Gastrocnemius medialis (tissue), 4 donors: Measurements from ENCODE around the gene RFXAP. TPM values are rescaled to one million over a fixed set of nuclear protein-coding genes. Genes with fewer than 3 reads are reported as not detected.

Source experiments
- ATAC-seq, 2 donors: fragments of 150-250 bp; one replicate each; pipeline ENCODE4 v1.9.1; 2016
- DNase-seq, 2 donors: peaks; one replicate each; pipeline ENCODE4 v3.0.0-alpha.2; 2019
- H3K27ac ChIP-seq, 4 donors: fragments of 200-600 bp; sonication (generic); 1 replicate in 1 of 4; 2 replicates in 3 of 4; pipeline ENCODE4 v1.5.1; 2016 to 2018; ENCODE audit warnings: mild to moderate bottlenecking in 2 of 4, moderate library complexity in 1 of 4
- H3K27me3 ChIP-seq, 3 donors: fragments of 200-600 bp; sonication (generic) in 2 of 3; 1 replicate in 1 of 3; 2 replicates in 2 of 3; pipeline versions ENCODE4 v1.5.1 to v1.6.0; 2016 to 2019; ENCODE audit warnings: mild to moderate bottlenecking in 1 of 3, moderate library complexity in 1 of 3
- H3K36me3 ChIP-seq, 2 donors: fragments of 200-600 bp; sonication (generic) in 1 of 2; one replicate each; pipeline ENCODE4 v1.5.1; 2017 to 2018
- H3K4me1 ChIP-seq, 2 donors: fragments of 200-600 bp; sonication (generic) in 1 of 2; one replicate each; pipeline ENCODE4 v1.5.1; 2016 to 2017; ENCODE audit warnings: mild to moderate bottlenecking in 2 of 2
- H3K4me3 ChIP-seq, 4 donors: fragments of 200-600 bp; sonication (generic) in 3 of 4; 1 replicate in 1 of 4; 2 replicates in 3 of 4; pipeline ENCODE4 v1.5.1; 2016 to 2019; ENCODE audit warnings: mild to moderate bottlenecking in 2 of 4
- H3K9me3 ChIP-seq, 3 donors: fragments of 200-600 bp; sonication (generic) in 2 of 3; 1 replicate in 1 of 3; 2 replicates in 2 of 3; pipeline ENCODE4 v1.5.1; 2016 to 2019
- POLR2A ChIP-seq, 2 donors: fragments of 450-650 bp; IDR thresholded peaks; one replicate each; pipeline ENCODE4 v1.6.1; 2017; ENCODE audit warnings: antibody characterized with exemption in 2 of 2, mild to moderate bottlenecking in 2 of 2, moderate library complexity in 2 of 2
- in situ Hi-C, 4 donors: fragments of 200-750 bp; cut with MboI; loops; one replicate each; pipeline versions ENCODE4 v1.15.0 to v1.8.0; 2017; ENCODE audit warnings: low sequenced_read_pairs in 4 of 4
- intact Hi-C: fragments of 100-400 bp; cut with DNase I; formaldehyde crosslinking; loops from one replicate; pipeline ENCODE4 v1.15.1; 2023; ENCODE audit warnings: low total_unique reads
- total RNA-seq, 4 donors: library from RNA; depleted of rRNA; stranded (reverse); fragments of >200 nt; gene quantifications; one replicate each; pipeline versions ENCODE4 v1.1.0 to v1.2.3, GENCODE V29; 2016
- TF ChIP-seq, protein P1 (sequence below), 5 experiments: fragments of 450-650 bp in 3 of 5; fragments of 200-600 bp in 2 of 5; sonication (generic) in 2 of 5; IDR thresholded peaks in 4 of 5; conservative IDR thresholded peaks in 1 of 5; 1 replicate in 4 of 5; 2 replicates in 1 of 5; pipeline ENCODE4 v1.5.1; 2016 to 2019; ENCODE audit warnings: antibody characterized with exemption in 5 of 5, mild to moderate bottlenecking in 3 of 5, moderate library complexity in 3 of 5

The RFXAP gene, protein sequence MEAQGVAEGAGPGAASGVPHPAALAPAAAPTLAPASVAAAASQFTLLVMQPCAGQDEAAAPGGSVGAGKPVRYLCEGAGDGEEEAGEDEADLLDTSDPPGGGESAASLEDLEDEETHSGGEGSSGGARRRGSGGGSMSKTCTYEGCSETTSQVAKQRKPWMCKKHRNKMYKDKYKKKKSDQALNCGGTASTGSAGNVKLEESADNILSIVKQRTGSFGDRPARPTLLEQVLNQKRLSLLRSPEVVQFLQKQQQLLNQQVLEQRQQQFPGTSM
- total RNA-seq, result 1 to 10 TPM in 3 of 4 donors, under 1 TPM in 1; 0.71 to 3.0 (median 2.2) TPM

DNA sequence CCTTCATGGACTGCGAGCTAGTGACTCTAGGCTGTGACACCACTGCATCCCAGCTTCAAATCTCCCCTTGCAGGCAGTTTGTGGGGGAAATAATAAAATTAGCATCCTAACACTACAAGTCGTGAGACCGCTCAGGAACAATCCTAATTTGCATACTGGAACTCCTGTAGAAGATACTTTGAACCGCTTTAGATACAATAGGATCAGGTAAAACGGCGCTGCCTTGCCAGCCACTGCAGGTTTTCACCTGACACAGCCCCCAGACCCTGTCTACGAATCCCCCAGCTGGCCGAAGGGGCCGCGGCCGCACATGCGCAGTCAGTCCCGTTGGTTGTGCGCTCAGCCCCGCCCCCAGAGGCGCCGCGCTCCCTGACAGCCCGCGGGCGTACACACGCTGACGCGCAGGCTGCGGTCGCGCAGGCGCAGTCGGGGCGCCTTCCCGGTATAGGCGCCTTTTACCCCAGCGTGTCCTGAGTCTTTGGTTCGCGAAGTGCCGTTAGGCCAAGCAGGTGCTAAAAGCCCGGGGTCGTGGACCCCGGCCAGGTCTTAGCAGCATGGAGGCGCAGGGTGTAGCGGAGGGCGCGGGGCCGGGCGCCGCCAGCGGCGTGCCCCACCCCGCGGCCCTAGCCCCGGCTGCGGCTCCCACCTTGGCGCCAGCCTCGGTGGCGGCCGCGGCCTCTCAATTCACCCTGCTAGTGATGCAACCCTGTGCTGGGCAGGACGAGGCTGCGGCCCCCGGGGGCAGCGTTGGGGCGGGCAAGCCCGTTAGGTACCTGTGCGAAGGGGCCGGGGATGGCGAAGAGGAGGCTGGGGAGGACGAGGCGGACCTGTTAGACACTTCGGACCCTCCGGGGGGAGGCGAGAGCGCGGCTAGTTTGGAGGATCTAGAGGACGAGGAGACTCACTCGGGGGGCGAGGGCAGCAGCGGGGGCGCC, at the start of gene RFXAP:
TSS of gene RFXAP (plus strand) at position 419 of the 935 bp plus-strand sequence. CDS start at position 555, 136 bp downstream.
- ATAC-seq, result peak; percentile 94 to 95
- no peaks in the 10 kb centered on the region for H3K9me3 ChIP-seq
- H3K4me1 ChIP-seq, result peaks cover 10 to 16% of the 10 kb centered on the region in 2 donors
- peak; percentile 76 to 85 for DNase-seq
- TF ChIP-seq POLR2A (IDR thresholded peaks at IDR 0.05), result peak; percentile 50 to 52
- TF ChIP-seq, protein P1, sequence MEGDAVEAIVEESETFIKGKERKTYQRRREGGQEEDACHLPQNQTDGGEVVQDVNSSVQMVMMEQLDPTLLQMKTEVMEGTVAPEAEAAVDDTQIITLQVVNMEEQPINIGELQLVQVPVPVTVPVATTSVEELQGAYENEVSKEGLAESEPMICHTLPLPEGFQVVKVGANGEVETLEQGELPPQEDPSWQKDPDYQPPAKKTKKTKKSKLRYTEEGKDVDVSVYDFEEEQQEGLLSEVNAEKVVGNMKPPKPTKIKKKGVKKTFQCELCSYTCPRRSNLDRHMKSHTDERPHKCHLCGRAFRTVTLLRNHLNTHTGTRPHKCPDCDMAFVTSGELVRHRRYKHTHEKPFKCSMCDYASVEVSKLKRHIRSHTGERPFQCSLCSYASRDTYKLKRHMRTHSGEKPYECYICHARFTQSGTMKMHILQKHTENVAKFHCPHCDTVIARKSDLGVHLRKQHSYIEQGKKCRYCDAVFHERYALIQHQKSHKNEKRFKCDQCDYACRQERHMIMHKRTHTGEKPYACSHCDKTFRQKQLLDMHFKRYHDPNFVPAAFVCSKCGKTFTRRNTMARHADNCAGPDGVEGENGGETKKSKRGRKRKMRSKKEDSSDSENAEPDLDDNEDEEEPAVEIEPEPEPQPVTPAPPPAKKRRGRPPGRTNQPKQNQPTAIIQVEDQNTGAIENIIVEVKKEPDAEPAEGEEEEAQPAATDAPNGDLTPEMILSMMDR (IDR thresholded peaks at IDR 0.05 in 4 of 5, conservative IDR thresholded peaks at IDR 0.05 in 1 of 5), result peak in 2 of 5 experiments; percentile 15 to 30
- no peaks in the 10 kb centered on the region for H3K27me3 ChIP-seq
- intact Hi-C loops (loop anchor here (1.0 to 2.0 kb wide), 2 partner anchors 100 to 473 kb away; partner anchors contain the start of gene SPART), in situ Hi-C loops (no loop called here)
- peak within 1 kb of the TSS; percentile 78 to 84 (median 82) for H3K27ac ChIP-seq
- no peaks in the 10 kb centered on the region for H3K36me3 ChIP-seq
- H3K4me3 ChIP-seq, result peak within 1 kb of the TSS; percentile 82 to 92 (median 84)

DNA sequence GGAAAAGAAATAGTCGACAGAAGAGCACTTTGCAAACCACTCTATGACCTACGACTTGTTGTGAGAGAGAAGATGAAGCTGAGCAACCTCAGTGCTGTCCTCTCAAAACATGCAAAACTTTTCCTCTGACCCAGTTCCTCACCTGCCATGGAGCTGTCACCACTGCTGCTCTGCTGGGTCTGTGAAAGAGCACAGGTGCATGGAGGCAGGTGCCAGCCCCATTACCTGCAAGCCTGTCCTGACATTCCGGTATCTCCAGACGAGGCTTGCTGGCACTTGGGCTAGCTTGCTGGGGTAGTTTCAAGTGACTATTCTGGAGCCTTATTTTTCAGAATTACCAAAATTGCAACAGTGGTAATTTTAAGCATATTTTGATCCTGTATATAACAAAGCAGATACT, 49.5 kb upstream of the RFXAP start:
- ATAC-seq (no peak), DNase-seq (no peak)
- H3K27me3 ChIP-seq, result no peaks in the 10 kb centered on the region
- no peak overlapping the region for H3K4me3 ChIP-seq
- H3K4me1 ChIP-seq, result no peaks in the 10 kb centered on the region
- intact Hi-C loops, result no loop called here
- no peaks in the 10 kb centered on the region for H3K36me3 ChIP-seq
- H3K27ac ChIP-seq, result no peak overlapping the region
- no peaks in the 10 kb centered on the region for H3K9me3 ChIP-seq
- TF ChIP-seq POLR2A (IDR thresholded peaks at IDR 0.05), result no peak
- TF ChIP-seq, protein P1 (IDR thresholded peaks at IDR 0.05 in 4 of 5, conservative IDR thresholded peaks at IDR 0.05 in 1 of 5), result no peak
- in situ Hi-C loops, result no loop called here

DNA sequence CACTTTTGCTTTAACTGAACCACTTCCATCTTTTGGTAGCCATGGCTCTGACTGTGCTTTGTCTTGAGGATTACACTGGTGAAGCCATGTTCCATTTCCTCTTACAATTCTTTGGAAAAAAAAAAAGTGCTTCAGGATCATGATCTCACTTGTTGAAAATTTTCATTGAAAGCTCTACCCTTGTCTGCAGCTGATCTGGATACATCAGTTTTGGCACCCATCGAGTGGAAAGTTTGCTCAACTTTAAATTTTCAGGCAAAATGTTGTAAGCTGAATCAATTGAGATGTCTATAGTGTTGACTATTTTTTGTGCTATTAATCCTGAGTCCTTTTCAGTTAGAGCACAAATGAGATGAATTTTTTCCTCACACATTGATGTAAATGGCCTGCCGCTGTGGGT, 48.3 kb upstream of the RFXAP start:
- Histone ChIP-seq H3K36me3 (no peaks in the 10 kb centered on the region), H3K4me3 (no peak overlapping the region), H3K27ac (no peak overlapping the region), H3K4me1 (no peaks in the 10 kb centered on the region), H3K9me3 (no peaks in the 10 kb centered on the region), H3K27me3 (no peaks in the 10 kb centered on the region)
- intact Hi-C loops (no loop called here), in situ Hi-C loops (no loop called here)
- TF ChIP-seq POLR2A (IDR thresholded peaks at IDR 0.05), result no peak
- TF ChIP-seq, protein P1 (IDR thresholded peaks at IDR 0.05 in 4 of 5, conservative IDR thresholded peaks at IDR 0.05 in 1 of 5), result no peak
- DNase-seq (no peak), ATAC-seq (no peak)

DNA sequence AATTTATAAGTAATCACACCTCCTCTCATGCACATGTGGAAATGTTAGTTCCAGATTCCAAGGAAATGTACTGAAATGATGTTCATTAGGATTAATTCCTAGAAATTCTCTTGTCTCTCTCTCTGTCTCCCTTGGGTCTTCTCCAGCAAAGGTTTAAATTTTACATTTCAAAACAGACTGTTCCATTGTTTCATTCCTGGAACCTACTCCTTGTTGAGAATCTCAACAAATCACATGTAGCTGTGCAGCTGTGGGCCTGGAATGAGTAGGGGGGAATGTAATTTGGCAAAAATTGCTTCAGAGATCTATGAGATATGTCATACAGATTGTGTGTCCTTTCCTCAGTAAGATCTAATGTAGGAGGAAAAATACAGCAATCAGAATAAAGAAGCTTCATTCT, 46.2 kb upstream of the RFXAP start:
- in situ Hi-C loops (no loop called here), intact Hi-C loops (no loop called here)
- no peak overlapping the region for H3K27ac ChIP-seq
- ATAC-seq (no peak), DNase-seq (no peak)
- no peaks in the 10 kb centered on the region for H3K36me3 ChIP-seq
- H3K27me3 ChIP-seq, result no peaks in the 10 kb centered on the region
- no peak for TF ChIP-seq POLR2A (IDR thresholded peaks at IDR 0.05)
- TF ChIP-seq, protein P1 (IDR thresholded peaks at IDR 0.05 in 4 of 5, conservative IDR thresholded peaks at IDR 0.05 in 1 of 5), result no peak
- no peaks in the 10 kb centered on the region for H3K4me1 ChIP-seq
- no peaks in the 10 kb centered on the region for H3K9me3 ChIP-seq
- no peak overlapping the region for H3K4me3 ChIP-seq
